Brain pericyte (primary cell): ENCODE data around the gene ATP10D.
"Not testable (repeated sequence)": the region's sequence is repeated elsewhere in the genome, so short reads cannot be mapped to it uniquely, and the experiment has no call there.

Experiments
- DNase-seq: peaks from one replicate; pipeline ENCODE4 v3.0.0-alpha.2; 2012; ENCODE audit warnings: low read depth, low spot score

ATP10D gene

GRCh38 chr4:47534772-47535171, 49.7 kb downstream of the ATP10D start:
- DNase-seq = no peak

GRCh38 chr4:47535567-47536147, 50.6 kb downstream of the ATP10D start:
- DNase-seq = no peak

- DNase-seq = no peak
Observed at GRCh38 chr4:47536966-47537365, 51.9 kb downstream of the ATP10D start.

GRCh38 chr4:47538111-47538824, 53.2 kb downstream of the ATP10D start:
- no peak for DNase-seq

- DNase-seq = no peak
Observed at GRCh38 chr4:47538825-47539154, 53.7 kb downstream of the ATP10D start.

GRCh38 chr4:47542640-47543039, 57.6 kb downstream of the ATP10D start:
- not testable (repeated sequence) for DNase-seq

GRCh38 chr4:47543331-47543730, 58.3 kb downstream of the ATP10D start:
- DNase-seq = no peak

GRCh38 chr4:47550357-47550756, 65.3 kb downstream of the ATP10D start:
- not testable (repeated sequence) for DNase-seq

GRCh38 chr4:47550899-47551548, 65.9 kb downstream of the ATP10D start:
- no peak for DNase-seq

GRCh38 chr4:47551682-47552081, 66.6 kb downstream of the ATP10D start:
- DNase-seq = no peak

- DNase-seq = no peak
Observed at GRCh38 chr4:47553329-47554125, 68.5 kb downstream of the ATP10D start.

GRCh38 chr4:47555920-47556319, 70.8 kb downstream of the ATP10D start:
- not testable (repeated sequence) for DNase-seq

- no peak for DNase-seq
Observed at GRCh38 chr4:47557255-47557654, 72.2 kb downstream of the ATP10D start.

- no peak for DNase-seq
Observed at GRCh38 chr4:47560682-47561081, 75.6 kb downstream of the ATP10D start.

GRCh38 chr4:47561331-47561730, 76.3 kb downstream of the ATP10D start:
- DNase-seq = no peak

GRCh38 chr4:47562297-47562696, 77.2 kb downstream of the ATP10D start:
- DNase-seq = no peak

GRCh38 chr4:47566566-47566965, 81.5 kb downstream of the ATP10D start:
- no peak for DNase-seq

GRCh38 chr4:47566969-47567368, 81.9 kb downstream of the ATP10D start:
- no peak for DNase-seq

GRCh38 chr4:47567511-47567910, 82.4 kb downstream of the ATP10D start:
- DNase-seq = no peak

- DNase-seq = no peak
Observed at GRCh38 chr4:47570816-47571215, 85.7 kb downstream of the ATP10D start.

- DNase-seq = no peak
Observed at GRCh38 chr4:47572981-47573380, 87.9 kb downstream of the ATP10D start.
